SK-N-SH (cell line): ENCODE data around the gene TOP3B.

Experiments used
- POLR2AphosphoS5 ChIP-seq: IDR thresholded peaks from 2 replicates; pipeline ENCODE4 v1.6.1; 2012; ENCODE audit warnings: low read depth, low read length
- TAF1 ChIP-seq: IDR thresholded peaks from 2 replicates; pipeline ENCODE4 v1.6.1; 2012; ENCODE audit warnings: low read depth, mild to moderate bottlenecking, low read length, moderate library complexity, borderline replicate concordance
- YY1 ChIP-seq: IDR thresholded peaks from 2 replicates; pipeline ENCODE4 v1.4.0; 2012; ENCODE audit warnings: low read depth, mild to moderate bottlenecking
- TF ChIP-seq, protein P1 (sequence below): fragments of 200-600 bp; sonication (generic); IDR thresholded peaks from 2 replicates; pipeline ENCODE4 v1.6.1; 2017; ENCODE audit warnings: antibody characterized with exemption, mild to moderate bottlenecking, moderate library complexity

DNA sequence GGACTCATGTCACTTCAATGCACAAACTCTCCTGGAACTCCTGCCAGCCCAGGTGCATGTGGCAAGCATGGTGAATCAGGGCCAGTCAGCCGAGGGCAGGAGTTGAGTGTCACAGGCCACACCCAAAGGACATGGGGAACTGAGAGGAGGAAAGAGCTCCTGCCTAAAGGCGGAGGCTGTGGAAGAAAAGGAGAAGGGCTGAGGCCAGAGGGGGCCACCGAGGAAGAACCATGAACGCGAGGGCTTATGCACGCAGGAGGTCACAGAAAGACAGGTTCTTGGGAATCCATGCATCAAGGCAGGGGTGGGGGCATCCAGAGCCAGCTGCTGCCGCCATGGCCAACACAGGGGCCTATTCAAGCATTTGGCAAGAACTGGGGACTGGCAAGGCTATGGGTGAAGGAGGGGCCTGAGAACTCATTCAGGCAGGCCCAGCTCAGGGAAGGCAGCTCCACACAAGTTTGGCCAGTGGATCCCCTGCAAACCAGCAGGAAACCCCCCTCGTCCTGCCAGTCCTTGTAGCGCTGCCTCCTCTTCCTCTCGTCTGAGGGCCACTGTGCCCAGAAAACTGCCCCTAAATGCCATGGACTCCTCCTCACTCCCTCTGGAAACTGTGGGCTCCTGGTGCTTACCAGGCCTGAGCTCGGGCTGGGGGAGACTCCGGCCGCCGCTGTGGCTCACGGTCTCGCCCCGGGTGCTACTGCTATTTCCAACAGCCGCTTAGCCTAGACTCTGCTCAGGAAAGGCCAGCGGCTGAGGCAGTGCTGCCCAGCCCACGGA is 45.4 kb downstream of the TOP3B start:
- TF ChIP-seq, protein P1, sequence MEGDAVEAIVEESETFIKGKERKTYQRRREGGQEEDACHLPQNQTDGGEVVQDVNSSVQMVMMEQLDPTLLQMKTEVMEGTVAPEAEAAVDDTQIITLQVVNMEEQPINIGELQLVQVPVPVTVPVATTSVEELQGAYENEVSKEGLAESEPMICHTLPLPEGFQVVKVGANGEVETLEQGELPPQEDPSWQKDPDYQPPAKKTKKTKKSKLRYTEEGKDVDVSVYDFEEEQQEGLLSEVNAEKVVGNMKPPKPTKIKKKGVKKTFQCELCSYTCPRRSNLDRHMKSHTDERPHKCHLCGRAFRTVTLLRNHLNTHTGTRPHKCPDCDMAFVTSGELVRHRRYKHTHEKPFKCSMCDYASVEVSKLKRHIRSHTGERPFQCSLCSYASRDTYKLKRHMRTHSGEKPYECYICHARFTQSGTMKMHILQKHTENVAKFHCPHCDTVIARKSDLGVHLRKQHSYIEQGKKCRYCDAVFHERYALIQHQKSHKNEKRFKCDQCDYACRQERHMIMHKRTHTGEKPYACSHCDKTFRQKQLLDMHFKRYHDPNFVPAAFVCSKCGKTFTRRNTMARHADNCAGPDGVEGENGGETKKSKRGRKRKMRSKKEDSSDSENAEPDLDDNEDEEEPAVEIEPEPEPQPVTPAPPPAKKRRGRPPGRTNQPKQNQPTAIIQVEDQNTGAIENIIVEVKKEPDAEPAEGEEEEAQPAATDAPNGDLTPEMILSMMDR: no peak
- TF ChIP-seq YY1 (no peak), POLR2AphosphoS5 (no peak), TAF1 (no peak)
